Neural cell (in vitro differentiated cells): ENCODE results near the gene BRIP1.

Experiments
- EZH2 ChIP-seq: fragments of 200-600, 300-800 bp; shearing (Covaris generic), sonication (generic); IDR thresholded peaks from 2 replicates; pipeline ENCODE4 v1.6.1; 2014; ENCODE audit warnings: antibody characterized with exemption, low read length, borderline replicate concordance, mild to moderate bottlenecking; ENCODE audit not compliant: insufficient read depth, poor library complexity, severe bottlenecking
- TAF1 ChIP-seq: IDR thresholded peaks from 2 replicates; pipeline ENCODE4 v1.6.1; 2012; ENCODE audit warnings: low read depth
- TF ChIP-seq, protein P1 (sequence below): fragments of 450-650 bp; IDR thresholded peaks from 2 replicates; pipeline ENCODE4 v1.5.1; 2014; ENCODE audit warnings: antibody characterized with exemption, mild to moderate bottlenecking, moderate library complexity; ENCODE audit not compliant: poor library complexity, severe bottlenecking
- TF ChIP-seq, protein P2 (sequence below): IDR thresholded peaks from 2 replicates; pipeline ENCODE4 v1.6.1; 2012; ENCODE audit warnings: borderline replicate concordance

DNA sequence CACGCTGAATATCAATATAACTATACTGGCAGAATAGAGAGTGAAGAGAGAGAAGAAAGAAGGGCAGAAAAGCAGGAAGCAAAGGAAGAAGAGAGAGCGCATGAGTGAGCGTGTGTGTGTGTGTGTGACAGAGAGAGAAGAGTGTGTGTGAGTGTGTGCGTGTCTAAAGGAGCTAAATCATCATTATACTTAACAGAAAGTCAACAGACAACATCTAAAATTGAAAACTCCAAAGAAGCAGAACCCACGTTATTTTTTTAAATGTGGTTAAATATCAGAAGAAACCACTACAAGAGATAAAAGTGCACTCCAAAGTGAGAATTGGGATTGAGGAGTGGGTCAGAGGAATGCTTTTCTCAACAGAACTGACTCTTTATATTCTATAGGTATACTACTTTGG, 77.2 kb downstream of the BRIP1 start:
- TF ChIP-seq TAF1 (no peak), EZH2 (no peak)
- TF ChIP-seq, protein P1, sequence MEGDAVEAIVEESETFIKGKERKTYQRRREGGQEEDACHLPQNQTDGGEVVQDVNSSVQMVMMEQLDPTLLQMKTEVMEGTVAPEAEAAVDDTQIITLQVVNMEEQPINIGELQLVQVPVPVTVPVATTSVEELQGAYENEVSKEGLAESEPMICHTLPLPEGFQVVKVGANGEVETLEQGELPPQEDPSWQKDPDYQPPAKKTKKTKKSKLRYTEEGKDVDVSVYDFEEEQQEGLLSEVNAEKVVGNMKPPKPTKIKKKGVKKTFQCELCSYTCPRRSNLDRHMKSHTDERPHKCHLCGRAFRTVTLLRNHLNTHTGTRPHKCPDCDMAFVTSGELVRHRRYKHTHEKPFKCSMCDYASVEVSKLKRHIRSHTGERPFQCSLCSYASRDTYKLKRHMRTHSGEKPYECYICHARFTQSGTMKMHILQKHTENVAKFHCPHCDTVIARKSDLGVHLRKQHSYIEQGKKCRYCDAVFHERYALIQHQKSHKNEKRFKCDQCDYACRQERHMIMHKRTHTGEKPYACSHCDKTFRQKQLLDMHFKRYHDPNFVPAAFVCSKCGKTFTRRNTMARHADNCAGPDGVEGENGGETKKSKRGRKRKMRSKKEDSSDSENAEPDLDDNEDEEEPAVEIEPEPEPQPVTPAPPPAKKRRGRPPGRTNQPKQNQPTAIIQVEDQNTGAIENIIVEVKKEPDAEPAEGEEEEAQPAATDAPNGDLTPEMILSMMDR, result no peak
- TF ChIP-seq, protein P2, sequence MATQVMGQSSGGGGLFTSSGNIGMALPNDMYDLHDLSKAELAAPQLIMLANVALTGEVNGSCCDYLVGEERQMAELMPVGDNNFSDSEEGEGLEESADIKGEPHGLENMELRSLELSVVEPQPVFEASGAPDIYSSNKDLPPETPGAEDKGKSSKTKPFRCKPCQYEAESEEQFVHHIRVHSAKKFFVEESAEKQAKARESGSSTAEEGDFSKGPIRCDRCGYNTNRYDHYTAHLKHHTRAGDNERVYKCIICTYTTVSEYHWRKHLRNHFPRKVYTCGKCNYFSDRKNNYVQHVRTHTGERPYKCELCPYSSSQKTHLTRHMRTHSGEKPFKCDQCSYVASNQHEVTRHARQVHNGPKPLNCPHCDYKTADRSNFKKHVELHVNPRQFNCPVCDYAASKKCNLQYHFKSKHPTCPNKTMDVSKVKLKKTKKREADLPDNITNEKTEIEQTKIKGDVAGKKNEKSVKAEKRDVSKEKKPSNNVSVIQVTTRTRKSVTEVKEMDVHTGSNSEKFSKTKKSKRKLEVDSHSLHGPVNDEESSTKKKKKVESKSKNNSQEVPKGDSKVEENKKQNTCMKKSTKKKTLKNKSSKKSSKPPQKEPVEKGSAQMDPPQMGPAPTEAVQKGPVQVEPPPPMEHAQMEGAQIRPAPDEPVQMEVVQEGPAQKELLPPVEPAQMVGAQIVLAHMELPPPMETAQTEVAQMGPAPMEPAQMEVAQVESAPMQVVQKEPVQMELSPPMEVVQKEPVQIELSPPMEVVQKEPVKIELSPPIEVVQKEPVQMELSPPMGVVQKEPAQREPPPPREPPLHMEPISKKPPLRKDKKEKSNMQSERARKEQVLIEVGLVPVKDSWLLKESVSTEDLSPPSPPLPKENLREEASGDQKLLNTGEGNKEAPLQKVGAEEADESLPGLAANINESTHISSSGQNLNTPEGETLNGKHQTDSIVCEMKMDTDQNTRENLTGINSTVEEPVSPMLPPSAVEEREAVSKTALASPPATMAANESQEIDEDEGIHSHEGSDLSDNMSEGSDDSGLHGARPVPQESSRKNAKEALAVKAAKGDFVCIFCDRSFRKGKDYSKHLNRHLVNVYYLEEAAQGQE, result no peak
